Bone marrow (tissue), 2 donors: ENCODE results near the gene SERPINA12.

ENCODE experiments used
- DNase-seq, 2 donors: peaks; one replicate each; lab custom pipeline; 2025; lab: John Stamatoyannopoulos, UW

SERPINA12 gene

DNA sequence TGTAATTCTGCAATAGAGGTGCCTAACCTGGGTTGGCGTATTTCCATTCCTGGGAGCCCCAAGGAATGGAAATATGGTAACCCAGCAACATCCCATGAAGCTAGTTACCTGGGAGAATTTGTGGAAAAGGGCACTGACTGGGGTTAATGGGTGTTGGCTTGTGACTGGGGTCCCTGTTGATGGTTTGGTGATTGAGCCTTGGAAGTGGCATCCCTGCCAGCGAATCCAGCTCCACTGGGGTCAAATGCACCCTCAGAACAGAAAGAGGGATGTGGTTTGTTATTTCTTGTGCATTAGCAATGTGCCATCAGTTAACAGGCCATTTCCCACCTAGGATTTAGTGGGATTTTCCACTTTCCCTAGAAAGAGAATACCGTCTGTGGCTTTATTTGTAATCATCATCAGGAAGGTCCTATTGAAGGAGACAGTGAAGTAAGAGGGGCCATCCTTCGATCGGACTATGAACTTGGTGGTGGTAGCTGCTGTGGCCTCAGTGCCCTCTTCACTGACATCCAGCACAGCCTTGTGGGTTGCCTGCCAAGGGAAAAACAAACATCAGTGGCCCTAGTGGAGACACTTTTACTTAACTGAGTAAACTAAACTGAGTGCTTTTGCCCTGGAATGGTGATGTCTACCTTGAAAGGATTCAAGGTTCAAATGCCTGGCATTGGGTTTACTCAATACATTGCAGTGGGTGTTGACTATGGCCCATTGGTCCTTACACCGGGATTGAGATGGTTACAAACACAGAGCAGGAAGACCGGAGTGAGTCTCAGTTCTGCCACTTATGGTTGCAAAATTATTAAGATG lies 46.3 kb downstream of the SERPINA12 start:
- DNase-seq: no peak

DNA sequence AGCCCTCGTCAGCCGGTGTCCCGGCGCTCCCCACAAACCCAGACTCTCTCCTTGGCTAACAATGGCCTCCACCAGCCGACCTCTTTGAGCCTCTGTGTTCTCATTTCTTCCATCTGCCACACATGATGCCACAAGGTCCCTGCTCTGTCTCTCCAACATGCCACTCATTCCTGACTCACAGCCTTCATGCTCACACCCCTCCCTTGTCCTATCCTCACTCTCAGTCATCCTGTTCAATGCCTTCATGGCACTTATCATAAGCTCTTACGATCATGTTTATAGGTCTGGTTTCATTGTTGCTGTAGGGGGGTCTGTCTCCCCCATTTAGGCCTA lies 47.1 kb downstream of the SERPINA12 start:
- no peak for DNase-seq

DNA sequence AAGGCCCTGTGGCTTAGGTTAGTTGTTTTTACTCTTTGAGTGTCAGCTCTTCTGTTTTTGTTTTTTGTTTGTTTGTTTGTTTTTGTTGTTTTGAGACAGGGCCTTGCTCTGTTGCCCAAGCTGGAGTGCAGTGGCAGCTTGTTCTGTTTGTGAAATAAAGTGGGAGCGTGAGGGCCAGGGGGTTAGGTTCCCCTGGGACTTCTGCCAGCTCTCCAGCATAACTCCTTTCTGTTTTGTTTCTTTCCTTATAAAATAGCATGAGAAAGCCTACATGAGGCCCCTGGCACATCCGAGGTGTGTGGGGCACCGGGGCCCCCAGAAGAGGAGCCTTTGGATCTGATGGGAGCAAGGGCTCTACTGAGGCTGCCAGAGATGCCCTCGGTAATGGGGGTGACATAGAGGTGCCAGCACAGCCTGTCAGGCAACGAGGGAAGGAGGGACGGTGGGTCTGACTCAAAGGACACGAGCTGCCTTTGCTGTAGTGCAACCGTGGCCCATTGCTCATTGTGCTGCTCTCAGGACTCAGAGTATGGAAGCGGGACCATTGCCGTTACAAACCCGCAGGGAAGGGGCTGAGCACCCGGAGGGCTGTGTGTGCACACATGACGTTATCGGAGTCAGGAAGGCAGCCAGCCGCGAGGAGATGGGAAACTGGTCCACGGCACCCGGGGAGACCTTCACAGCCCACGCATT lies 47.6 kb downstream of the SERPINA12 start:
- no peak for DNase-seq

DNA sequence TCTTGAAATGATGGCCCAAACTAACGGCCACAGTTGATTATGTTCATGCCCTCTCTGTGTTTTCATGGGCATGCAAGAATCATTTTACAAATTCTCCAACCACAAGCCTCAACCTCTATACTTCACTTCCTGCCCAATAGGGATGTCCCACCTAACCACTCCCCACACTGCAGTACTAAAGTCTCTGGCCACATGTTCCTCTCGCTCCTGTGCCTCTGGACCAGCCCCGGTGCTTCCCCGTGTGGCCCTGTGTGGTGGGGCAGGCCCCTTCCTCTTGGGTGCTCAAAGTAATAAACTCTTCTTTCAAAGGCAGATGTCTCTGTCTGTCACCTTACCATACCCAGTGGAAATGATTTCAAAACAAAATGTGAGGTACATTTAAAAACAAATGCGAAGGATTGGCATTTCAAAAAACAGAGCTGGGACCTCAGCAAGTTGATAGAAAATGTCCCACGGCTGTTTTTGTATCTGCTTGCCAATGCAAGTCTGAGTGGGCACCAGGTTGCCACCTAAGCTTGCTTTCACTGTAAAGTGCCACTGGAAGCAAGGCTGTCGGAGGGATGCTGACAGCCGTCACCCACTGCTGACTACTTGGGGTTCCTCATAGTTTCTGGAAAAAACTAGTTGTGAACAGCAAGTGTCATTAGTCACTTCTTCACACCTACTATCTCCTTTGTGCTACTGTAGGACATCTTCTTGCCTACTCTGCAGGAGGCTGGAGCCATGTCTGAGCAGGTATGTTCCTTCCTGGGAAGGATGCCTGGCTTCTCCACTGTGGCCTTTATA lies 48.4 kb downstream of the SERPINA12 start:
- DNase-seq: no peak

DNA sequence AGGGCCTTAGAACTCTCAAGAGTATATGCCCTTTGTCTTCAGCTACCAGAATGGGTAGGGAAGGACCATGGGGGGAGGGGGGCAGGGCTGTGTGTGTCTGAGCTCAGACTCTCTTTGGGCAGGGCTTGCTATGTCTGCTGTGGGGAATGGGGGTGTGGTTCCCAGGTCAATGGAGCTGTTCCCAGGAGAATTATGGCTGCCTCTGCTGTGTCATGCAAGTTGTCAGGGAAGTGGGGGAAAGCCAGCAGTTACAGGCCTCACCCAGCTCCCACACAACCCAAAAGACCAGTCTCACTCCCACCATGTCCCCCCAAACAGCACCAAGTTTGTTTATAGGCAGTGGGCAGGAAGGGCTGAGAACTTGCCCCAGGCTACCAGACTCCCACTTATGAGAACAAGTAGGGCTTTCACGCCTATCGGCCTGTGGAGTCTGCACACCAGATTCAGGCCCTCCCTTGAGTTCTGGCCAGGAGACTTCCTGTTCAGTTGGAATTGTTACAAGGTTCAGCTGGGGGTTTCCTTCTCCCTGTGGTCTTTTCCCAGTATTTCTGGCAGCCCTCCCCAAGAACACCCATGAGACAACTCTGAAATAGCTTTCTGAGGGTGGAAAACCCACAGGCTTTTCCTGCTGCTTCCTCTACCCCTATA lies 50.6 kb downstream of the SERPINA12 start:
- DNase-seq: no peak

DNA sequence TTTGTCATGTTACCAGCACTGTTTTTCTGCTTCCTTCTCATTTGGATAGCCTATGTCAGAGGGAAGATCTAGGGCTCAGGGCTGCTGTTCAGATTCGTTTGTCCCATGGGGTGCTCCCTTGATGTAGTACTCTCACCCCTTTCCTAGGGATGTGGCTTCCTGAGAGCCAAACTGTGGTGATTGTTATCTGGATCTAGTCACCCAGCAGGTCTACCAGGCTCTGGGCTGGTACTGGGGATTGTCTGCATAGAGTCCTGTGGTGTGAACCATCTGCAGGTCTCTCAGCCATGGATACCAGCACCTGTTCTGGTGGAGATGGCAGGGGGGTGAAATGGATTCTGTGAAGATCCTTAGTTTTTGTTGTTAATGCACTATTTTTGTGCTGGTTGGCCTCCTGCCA lies 51.2 kb downstream of the SERPINA12 start:
- no peak for DNase-seq

DNA sequence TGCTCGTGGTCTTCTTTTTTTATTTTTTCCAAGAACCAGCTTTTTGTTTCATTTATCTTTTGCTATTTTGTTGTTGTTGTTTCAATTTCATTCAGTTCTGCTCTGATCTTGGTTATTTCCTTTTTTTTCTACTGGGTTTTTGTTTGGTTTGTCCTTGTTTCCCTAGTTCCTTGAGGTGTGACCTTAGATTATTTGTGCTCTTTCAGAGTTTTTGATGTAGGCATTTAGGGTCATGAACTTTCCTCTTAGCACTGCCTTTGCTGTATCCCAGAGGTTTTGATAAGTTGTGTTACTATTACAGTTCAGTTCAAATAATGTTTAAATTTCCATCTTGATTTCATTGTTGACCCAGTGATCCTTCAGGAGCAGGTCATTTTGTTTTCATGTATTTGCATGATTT lies 53.3 kb downstream of the SERPINA12 start:
- no peak for DNase-seq

DNA sequence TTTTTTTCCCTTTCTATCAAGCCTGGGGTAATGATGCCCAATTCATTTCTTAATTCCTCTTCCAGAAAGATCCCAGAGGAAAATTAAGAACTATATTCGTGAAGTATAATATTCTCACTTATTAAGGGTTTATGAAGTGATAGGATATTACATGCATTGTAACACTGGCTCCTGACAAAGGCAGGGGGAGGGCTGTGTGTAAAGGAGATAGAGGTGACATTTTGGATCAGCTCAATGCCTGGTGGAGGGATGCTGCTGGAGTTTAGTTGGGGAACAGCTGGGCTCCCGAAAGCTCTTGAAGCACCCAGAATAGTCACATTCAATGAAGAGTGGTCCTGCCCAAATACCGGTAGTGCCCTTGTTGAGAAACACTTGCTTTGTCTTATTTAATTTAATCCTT lies 57.4 kb downstream of the SERPINA12 start:
- no peak for DNase-seq

DNA sequence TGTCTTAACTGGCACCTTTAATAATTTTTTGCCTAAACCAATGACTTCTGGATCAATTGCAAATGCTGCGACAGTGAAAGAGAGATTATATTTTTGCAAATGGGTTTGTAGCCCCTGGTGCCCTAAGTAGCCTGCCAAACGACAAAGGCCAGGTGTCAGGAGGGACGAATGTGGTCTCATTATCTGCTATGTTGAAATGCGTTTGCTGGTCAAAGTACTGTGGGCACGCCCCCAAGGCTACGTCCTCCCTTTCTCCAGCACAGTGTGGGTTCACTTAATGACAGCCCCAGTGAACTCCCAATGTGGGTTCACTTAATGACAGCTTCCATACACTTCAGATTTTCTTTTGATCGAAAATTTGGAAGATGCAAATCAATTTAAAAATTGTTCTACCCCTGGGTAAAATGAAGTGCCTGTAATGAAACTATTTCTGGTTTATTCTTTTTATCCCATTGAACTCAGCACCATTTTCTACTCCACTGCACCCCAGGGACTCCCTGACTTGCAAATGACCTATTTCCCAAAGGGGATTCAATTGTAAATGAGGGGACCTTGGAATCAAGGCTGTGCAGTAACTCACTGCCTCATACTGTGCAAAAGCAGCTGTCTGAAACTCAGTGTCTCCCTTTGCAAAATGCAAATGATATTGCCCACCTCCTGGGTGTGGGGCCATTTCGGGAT lies 58.0 kb downstream of the SERPINA12 start:
- no peak for DNase-seq

DNA sequence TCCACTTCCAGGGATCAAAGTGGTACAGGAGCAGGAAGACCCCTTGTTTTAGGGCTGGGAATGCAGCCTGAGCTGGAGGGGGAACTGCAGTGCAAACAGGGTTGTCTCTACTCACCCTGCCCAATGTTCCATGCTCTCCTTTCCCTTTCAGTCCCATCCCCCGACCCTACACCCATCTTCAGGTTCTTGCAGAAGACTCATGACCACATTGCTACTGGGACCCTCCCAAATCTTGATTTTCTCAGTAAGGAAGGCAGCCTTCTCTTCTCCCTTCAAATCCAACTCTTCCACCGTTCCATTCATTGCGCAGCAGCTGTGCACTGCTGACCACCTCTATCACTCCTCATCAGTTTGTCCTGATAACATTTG lies 58.6 kb downstream of the SERPINA12 start:
- DNase-seq: no peak

DNA sequence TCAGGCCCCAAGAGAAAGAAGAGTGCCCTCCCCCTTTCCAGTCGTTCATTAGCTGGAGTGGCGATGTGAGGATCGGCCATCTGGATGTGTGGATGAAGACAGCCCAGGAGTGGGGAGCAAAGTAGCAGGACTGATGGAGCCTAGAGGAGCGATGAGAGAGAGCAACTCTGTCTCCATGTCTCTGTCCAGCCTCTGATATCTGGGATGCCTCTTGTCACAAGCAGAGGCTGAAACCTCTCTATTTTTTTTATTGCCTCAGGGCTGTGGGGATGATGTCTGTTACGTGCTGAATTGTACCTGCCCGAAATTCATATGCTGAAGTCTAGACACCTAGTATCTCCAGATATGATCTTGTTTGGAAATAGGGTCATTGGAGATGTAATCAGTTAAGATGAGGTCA lies 59.3 kb downstream of the SERPINA12 start:
- DNase-seq: no peak

DNA sequence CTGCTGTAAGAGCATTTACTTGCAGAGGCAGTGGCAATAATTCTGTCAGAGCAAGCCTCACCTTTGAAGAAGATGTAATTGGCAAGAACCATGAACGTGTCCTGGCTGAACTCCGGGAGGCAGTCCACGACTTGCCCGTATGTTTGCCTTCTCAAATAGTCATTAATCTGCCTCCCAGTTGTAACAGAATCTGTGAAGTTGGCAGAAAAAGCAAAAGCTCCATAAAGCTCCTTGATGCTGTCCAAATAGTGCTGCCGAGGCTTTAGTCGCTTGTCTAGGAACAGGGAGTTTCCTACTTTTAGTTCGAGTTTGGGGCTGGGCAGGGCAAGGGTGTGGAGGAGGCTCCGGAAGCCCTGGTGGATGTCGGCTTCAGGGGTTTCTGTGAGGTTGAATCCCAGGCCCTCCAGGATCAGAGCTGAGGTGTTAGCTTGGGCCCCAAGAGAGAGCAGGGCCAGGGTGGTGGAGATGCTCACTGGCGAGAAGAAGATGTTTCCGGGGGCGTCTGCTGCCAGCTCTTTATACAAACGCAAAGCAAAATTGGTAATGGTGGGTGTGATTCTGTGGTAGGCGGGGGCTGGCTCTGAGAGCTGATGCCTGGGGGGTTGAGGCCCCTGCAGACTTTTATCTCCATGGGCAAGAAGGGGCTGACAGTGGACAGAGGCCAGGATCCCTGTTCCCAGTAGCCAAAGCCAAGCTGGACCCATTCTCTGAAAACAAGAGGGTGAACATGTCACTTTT lies 61.0 kb downstream of the SERPINA12 start:
- DNase-seq: no peak

DNA sequence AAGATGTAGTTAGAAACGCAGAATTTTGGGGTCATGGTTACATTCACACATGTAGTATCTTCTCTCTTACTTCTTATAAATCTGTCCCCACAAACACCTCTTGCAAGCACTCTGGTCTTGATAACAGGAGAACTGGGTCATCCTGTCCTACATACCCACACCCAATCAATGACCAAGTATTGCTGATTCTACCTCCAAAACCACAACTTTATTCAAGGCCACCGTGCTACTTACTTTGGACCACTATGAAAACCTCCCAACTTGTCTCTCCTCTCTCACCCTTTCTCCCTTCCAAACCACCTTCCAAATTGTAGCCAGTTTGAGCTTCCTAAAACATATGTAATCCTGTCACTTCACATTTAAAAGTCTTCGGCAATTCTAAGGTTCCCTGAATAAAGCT lies 62.1 kb downstream of the SERPINA12 start:
- DNase-seq: no peak

DNA sequence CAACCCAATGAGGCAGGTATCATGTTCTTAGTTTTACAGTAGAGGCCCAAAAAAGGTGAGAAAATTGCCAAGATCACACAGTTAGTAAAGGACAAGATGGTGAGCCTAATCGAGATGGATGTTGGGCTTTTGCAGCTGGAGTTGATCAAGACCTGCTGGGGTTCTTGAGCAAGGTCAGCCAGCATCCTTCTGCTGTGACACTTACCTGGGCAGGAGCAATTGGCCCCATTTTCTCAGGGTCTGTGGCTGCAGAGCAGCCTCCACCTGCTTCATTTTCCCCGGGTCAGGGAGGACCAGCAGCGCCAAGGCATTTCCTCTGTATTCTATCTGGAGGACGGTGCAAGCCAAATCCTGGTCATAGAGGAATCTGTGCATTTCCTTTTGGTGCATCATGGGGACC lies 63.1 kb downstream of the SERPINA12 start:
- no peak for DNase-seq

DNA sequence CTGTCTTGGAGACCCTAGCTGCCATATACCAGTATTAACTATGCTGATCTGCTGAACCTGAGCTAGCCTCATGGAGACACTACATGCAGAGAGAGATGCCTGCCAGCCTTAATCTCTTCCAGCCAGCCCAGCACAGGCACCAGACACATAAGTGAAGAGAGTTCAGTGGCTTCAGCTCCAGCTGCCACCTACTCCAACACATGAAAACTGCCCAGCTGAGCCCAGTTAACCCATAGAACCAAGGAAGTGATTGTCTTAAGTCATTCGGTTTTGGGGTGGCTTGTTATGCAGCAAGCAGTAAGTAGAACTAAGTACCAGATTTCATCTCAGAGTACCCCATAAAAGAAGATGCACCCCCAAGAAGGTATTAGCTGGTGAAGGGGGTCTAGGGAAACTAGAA lies 64.3 kb downstream of the SERPINA12 start:
- no peak for DNase-seq

DNA sequence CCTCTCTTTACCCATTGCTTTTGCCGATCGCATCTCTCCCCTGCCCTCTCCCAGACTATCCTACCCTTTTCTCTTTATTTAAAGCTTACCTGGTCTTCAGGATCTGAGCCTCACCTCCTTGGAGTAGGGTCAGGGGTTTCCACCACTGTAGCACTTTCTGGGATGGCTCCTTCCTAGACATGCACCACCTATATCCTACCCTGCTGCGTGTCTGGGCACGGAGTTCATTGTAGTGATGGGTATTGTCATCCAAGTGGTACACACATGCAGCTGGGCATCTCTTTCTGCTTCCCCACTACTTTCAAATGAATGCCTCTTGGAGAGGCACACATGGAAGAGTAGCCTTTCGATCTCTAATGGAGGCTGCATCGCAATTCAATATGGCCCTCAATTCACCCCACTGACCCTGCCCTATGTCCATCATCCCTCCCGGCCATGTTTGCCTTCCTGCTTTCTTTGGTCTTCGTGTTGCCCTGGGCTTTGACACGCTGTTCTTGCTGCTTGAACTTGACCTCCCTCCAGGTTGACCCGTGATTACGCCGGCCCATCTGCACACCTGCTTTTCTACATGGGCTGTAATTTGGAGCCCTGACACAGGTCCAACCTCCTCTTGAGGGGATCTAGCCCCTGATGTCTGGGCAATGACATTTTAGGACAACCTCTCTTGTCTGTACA lies 67.6 kb downstream of the SERPINA12 start:
- no peak for DNase-seq

DNA sequence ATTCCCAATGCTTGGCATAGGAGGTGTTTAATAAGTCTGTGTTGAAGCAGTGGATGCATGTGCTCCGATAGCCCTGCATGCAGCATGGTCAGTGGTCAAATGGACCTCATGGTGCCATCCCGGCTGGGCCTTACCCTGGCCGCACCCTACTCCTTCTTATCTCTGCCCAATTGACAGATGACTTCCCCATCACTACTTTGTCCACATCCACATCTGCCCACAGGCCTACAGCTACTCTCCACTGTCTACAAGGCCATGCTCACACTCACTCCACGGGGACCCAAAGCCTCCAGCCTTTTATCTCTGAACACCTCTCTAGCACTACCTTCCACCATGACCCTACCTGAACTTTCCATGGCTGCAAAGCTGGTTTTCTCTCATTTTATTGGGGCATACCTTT lies 68.1 kb downstream of the SERPINA12 start:
- DNase-seq: no peak

DNA sequence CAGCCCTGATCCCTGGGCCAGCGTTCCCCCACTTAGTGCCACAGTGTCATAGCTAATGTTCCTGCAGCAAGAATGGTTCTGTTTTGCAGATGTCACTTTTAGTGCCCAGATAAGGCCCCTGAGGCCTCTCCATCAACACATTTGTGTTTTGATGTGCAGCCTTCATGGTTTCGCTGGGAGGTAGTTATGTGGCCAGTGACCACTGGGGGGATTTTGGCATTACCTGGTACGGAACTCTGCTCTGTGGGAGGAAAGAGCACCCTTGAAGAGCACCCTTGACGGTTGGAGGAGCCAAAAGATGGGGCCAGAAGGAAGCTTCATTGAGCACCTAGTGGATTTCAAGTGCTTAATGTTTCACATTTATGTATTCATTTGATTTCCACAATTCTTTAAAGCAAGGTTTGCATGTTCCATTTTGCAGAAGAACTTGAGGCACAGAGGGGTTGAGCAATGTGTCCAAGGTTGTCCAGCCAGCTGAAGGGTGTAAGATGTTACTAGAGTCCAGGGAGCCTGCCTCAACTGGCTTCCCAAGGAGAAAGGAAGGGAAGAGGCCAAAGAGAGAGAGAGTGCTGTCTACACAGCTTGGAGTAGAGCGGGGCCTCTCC lies 69.7 kb downstream of the SERPINA12 start:
- no peak for DNase-seq
